HG03520 (cell line): ENCODE results near the gene BMP6.

Experiments used
- ATAC-seq: cut with Tn5 transposase; IDR thresholded peaks from one replicate; pipeline ENCODE4 v1.9.1; 2021; ENCODE audit warnings: mild to moderate bottlenecking, moderate library complexity; ENCODE audit not compliant: unreplicated experiment

The BMP6 gene

DNA sequence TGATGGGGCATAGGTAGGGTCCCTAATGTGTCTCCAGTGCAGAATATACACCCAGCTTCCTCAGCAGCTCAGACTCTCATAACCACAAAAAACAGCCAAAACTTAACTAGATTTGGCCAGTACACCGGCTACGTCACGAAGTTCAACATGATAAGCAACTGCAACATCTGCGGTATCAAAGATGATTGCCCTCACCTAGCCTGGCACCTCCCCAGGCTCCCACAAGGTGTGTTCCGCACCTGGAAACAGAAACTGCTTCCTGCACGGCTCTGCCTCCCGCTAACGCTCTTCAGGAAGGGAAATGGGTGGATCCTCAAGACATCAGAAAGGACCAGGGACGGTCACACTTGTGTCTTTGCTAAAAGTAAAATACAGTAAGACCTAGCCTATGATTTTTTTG lies 175.2 kb downstream of the BMP6 start:
- ATAC-seq = no peak

DNA sequence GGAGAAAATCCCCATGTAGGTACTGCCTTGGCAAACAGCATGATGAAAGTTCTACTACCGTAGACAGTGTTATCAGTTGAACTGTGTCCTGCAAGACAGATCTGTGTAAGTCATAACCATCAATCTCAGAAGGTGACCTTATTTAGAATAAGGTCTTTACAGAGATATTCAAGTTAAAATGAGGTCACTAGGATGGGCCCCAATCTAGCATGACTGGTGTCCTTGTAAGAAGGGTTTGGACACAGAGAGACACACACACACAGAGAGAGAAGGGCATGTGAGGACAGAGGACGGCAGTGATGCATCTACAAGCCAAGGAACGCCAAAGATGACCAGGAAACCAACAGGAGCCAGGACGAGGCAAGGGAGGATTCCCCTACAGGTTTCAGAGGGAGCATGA lies 175.9 kb downstream of the BMP6 start:
- no peak for ATAC-seq

DNA sequence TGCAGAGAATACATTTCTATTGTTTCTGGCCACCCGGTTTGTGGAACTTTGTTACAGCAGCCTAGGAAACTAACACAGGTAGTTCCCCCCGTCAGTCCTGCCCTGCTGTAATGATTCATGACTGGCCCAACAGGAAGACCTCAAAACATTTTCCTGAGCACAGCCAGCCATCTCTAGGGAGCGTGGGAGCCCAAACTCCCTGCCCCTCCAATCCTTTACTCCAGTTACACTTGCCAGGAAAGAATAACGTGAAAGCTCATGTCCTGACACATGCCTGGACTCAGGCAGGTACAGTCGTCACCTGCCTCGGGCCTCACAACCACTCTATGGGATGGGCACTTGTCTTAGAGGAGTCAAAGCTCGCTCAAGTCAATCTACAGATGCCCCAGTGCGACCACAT lies 176.3 kb downstream of the BMP6 start:
- no peak for ATAC-seq

DNA sequence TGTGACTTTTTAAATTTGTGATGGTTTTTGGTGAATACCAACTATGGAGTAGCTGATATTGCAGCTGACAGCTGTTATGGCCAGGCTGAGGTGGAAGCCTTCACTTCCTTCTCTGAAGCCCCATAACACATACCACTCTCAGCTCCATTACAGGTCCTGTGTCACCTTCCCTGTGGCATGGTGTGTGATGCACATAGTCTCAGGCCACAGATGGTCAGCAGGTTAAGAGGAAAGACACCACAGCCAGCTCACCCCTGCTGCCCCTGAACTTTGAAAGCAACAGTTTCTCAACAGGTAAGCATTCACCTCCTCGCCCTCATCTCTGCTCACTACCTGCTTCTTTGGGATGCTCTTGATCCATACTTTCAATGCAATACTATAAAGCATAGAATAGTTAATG lies 177.0 kb downstream of the BMP6 start:
- ATAC-seq = no peak

DNA sequence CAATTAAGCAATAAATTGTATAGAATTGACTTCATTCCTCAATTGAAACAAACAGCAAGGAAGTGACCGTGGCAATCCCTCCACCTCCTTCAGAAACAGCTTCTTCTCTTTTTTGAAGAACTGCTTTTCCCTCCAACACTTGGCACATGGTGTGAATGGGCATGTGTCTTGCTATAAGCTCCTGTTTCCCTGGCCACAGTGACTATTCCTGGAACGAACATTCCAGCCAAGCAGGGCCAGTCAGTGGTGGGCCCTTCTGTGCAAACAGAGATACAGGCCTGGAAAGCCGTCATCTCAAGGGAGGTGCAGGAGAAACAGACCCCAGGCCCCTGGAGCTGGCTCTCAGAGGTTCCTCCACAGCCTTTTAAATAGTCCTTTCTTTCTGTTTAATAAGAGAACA lies 177.8 kb downstream of the BMP6 start:
- no peak for ATAC-seq

DNA sequence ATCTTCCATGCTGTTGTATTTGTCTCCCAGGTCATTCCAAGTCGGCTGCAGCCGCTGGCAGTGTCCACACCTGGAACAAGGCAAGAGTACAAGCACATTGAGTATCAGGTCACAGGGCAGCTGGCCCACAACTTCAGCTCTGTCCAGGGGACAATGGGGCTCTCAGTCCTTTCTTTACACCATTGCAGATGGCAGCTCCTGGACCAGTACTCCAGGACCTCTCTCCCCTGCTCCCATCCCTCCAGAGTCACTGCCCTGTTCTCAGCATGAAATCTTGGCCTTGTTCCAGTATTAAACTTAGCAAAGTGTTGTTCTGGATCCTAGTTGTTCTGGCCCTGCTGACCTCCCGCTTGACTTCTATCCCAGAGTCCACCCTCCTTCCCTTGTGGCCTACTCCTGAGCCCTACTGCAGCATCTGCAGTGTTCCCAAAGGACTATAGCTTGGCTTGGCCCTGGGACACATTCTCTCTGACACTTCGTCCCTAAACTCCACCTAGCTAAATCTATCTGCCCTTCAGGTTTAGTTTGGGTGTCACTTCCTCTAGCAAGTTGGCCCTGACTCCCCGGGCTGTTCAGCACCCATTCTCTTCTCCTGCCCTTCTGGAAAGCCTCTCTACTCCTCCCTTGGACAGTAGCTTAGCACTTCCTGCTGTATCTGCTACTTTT lies 178.9 kb downstream of the BMP6 start:
- no peak for ATAC-seq

DNA sequence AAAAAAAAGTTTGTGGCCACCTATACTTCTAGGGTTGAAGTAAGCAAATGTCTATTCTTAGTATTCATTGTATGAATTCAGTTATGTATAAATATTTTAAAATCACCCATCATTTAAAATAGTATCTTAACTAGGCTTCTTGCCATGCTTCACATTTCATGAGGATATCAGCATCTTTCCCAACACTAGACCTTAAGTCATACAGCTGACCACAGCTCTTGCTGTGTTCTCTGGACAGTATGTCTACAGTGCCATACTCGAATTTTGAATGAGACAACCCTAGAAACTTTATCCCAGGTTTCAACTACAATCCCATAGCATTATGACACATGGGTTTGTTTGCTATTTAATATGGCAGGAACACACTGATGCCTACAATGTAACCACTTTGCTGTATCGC lies 179.5 kb downstream of the BMP6 start:
- no peak for ATAC-seq

DNA sequence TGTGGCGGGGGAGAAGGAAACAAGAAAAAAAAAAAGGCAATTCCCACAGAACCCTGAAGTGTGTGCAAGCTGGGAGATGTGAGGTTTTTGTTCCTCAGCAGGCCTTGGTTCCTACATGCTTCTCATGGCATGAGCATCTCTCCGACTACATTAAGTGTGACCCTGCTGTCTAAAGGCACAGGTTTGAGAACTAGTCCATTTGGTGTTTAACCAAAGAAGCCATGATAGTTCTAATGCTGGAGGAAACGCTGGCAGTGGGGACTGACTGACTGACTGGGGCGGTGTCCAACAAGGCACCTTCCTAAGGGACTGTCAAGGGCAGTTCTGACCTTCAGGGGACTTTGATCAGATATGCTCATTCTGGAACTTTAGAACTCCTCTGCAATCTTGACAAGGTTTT lies 180.8 kb downstream of the BMP6 start:
- no peak for ATAC-seq

DNA sequence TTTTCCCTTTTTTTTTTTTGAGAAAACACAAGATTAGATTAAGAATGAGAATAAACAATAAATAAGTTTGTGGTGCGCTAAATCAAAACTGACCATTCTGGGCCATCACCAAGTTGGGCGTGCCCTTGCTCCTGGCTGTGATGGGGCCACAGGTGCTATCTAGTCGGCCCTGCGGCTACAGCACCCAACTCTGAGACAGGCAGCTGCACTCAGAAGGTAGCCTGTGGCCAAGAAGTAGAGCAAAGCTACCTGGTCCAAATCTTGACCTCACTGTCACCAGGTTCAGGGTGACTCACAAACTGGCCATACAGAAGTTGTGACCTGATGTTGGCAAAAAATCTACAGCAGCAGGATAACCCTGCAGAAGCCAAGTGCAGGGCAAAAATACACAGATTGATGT lies 181.3 kb downstream of the BMP6 start:
- ATAC-seq = no peak

DNA sequence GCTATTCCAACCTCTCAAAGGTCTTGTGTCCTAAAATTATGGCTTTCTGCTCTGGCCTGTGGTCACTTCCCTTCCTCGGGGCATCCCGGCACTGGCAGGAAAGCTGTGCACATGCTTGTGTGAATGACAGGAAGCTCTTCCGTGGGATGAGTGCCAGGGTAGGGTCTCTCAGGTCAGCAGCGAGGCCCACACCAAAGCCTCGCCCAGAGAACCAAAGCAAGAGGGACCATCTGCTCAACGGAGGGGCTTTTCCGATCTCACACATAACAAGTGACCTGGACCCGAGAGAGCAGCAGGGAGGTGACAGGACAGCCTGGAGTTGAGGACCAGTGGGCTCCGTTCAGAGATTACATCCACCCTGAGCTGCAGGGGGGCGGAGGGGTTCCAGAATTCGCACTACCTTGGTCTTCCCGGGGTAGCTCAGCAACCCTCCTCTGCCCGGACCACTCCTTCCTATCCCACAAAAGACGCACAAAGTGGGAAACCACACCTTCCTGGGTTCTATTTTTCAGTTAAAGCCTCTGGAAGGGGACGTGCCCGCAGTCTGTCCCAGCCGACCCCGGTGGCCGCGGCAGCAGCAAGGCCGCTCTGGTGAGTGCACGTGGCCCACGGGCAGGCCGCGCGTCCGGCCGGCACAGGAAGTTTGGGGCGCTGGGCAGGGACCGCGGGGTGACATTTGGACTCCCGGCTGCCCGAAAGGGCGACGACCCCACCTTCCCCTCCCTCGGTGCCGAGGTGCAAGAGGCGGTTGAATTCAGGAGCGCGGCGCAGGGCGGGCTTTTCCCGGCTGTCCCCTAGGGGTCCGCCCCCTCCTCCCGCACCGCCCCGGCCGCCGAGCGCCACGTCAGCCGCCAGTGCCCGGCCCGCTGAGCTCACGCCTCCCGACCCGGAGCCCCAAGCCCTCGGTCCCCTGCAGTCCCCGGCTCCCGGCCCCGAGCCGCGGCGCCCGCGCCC lies 183.7 kb downstream of the BMP6 start:
- peak; percentile 16 for ATAC-seq

DNA sequence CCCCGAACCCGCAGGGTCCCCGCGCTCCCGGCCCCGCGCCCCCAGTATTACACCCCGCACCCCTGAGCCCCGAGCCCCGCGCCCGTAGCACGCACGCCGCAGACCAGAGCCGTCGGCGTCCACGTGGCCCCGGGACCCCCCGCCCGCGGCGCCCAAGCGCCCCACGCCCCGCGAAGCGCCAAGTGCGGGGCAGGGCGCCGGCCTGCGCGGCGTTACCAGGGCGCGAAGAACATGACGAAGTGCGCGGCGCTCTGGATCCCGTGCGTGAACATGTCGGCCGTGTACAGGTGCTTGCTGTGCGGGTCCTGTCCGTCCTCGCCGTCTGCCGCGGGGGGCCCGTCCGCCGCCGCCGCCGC lies 184.4 kb downstream of the BMP6 start:
- ATAC-seq = peak; percentile 15

DNA sequence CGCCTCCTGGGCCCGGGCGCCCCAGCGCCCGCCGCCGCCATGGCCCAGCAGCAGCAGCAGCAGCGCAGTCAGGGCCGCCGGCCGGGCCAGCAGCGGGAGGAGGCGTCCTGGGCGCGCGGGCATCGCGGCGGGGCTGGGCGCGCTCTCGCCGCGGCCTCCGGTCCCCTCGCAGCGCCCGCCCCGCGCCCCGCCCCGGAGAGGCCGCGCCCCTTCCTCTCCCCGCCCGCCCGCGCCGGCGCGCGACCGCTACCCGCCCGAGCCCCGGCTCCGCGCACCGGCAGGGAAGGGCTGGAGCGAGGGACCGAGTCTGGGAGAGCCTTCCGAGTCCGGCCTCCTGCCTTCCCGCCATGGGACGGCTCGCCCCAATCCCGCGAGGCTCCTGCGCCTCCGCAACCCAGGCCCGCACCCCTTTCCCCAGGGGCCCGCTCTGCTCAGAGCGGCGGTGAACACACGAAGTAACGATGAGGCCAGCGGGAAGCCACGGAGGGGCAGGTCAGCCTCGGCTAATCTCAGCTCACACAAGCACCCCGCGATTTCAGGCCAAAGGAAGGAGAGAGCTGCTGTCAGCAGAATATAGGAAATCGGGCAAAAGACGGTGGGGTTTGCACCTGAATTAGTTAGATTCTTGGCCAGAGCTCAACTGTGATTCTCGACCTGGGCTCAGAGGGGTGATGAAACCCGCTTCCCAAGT lies 184.9 kb downstream of the BMP6 start, which contains the start of gene TXNDC5:
Gene TXNDC5 (minus strand): TSS at position 135 of the 691 bp plus-strand sequence. CDS start 12 bp downstream, at position 123.
- peak; percentile 49 for ATAC-seq

DNA sequence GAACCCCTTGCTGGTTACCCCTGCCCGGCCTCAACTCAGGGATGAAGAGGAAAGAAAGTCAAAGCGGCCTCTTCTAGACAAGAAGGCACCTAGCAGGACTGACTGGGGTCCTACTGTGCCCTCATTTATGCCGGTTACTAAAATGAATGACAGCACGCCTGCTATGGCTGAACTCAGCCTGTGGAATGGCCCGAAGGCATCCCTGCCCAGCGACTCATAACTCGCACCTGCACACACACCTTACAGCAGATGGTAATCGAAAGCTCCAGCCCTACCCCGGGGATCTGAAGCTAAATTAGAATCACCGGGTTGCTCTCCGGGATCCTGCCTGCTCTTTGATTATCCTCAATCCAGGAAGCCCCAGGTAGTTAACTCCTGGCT lies 185.4 kb downstream of the BMP6 start:
- no peak for ATAC-seq

DNA sequence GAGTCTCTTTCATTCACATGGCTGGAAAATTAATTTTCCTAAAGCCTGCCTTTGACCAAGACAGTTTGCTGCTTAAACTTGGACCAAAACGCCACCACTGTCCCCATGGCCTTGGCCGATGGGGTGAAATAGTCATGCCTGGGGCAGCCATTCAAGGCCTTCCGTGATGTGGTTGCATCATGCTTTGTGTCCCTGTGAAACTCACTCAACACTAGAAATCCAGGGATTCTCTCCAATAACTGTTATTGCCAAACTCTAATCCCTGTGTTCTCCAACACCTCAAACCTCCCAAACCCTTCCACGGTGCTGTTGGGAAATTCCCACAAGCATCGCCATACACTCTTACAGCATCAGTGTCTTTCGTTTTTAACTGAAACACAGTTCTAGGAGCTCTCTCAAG lies 186.1 kb downstream of the BMP6 start:
- ATAC-seq = no peak

DNA sequence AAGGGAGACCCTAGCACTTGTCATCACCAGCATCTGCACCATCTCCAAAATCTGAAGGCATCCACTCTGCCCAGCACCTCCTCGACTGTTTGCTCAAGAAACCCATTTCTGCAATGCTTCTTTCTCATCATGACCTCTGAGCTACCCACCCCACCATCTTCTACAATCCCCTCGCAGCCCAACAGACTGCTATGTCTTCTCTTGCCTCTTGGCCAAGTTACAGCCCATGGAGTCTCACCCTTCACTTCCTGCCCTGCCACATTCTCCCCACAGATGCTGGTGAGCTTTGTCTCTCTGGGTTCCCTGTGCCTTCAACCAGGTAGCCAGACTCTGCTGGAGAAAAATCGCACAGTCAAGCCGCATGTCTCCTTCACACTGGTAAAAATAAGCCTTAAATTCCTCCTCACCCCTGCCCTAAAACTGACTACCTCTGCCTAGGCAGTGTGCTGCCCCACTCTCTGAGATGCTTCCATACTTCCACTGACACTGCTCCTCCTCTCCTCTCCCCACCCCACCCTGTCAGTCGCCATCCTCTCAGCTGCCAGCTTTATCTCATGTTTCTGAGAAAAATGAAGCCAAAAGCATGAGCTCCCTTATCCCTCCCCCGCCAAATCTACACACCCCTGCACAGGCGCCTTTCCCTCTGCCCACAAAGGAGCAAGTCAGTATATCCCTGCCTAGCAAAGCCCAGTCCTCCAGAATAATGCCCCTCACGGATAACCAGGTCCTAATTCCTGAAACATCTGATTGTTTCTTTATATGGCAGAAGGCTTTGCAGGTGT lies 187.0 kb downstream of the BMP6 start:
- ATAC-seq = no peak

DNA sequence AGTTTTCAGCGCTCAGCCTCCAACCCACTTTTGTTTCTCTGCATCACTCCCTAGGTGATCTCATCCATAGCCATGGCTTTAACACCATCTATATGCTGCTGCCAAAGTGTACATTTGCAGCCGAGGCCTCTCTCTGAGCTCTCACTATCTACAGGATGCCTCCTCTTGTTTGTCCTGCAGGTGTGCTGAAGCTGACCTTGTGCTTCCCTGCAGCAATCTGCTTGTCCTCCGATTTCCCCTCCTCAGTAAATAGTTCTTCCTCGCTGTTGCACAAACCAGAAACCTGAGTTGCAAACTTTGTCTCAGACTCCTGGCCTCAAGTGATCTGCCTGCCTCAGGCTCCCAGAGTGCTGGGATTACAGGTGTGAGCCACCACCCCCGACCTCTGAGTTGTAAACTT lies 188.4 kb downstream of the BMP6 start:
- no peak for ATAC-seq

DNA sequence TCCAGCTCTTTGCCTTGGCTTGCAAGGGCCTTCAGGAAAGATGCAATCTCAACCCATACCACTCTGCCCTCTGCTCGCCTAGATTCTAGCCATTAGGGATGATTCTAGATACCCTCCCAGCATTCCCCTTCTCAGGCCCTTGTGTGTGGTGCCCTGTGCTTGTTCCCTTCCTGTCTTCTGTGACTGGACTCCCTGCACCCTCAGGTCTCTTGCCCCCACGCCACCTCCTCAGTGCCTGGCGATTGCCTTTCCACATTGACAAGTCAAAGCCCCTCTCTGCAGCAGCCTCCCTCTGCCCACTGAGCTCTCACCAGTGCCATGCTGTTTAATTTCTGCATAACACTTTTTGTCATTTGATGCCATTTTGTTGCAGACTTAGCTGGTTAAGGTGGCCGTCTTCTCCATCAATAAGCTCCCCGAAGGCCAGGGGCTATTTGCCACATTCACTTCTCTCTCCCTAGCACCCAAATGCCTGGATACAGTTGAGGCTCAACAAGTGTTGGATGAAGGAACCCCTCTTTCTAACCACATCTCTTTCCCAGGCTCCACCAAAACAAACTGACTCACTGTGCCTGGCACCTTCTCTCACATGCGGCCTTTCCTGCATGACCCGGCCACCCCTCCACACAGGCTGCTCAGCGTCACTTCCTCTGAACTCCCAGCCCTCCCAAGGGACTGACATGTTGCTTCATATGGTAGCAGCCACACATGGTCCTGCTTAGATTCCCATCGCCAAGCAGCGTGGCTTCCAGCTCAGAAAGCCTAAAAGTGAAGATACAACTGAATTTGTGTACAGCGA lies 189.3 kb downstream of the BMP6 start:
- no peak for ATAC-seq

DNA sequence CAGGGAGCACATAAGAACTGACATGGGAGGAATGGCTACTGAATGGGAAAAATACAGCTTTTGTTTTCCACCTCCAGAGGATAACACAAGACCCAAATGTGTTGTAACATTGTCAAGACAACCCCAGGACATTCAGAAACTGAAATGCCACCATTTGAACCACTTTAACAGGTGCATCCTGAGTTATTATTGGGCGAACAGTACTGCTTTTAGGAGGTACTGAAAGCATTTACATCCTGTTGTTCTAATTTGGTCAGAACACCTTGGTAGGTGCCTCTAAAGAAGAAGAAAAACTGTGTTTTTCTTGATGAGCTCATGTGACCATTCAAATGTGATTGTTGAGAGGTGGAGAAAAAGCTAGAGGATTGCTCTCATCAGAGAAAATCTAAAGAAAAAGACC lies 191.1 kb downstream of the BMP6 start:
- peak; percentile 86 for ATAC-seq

DNA sequence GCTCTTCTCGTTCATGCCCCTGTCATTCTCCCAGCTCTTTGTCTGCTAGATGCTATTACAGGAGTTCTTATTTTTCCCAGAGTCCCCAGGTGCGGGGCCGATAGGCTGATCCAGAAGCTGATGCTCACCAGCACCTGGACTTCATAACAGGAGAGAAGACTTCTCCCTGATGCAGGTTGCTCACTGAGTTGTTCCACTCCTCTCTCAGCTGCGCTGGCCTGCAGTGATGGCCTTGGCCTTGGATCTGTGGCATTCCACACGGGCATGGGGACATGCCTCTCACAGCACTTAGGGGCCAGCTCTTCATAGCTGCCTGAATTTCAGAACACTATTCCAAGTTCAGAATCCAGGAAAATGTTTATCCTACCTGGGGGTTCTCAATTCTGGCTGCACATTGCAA lies 191.8 kb downstream of the BMP6 start:
- ATAC-seq = no peak

DNA sequence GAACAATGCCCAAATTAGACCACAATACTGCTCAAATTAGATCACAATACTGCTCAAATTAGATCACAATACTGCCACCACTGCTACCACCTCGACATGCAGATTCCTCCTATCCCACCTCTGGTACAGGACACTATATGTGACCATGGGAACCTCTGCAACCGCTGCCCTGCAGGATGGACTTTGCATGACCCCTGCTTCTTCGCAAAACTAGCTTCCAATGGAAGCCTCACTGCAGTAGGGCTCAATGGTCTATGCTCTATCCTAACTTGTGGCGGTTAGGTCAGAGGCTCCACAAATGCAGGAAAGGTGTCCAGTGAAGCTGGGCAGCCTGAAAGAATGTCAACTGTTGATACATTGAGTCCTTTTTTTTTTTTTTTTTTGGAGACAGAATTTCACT lies 192.5 kb downstream of the BMP6 start:
- ATAC-seq = no peak
